Measurements from ENCODE around the gene EIF4E2.

DNA sequence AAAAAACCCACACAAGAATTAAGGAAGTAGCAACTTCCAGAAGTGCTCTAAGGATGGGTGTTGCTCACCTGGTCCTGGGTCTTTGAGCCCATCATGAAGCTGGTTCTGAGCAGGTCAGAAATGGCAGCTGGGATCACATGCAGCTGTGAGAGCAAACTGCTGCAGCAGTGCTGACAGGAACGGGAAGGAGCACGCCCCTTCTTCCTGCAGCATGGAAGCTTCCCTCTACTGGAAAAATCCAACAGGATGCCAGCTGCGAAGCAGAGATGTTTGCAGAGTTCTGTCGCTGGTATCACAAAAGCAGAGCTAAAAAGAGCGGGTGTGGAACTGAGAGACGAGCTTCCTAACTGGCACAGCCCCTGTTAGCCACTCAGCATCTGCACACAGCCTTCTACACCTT, 33.7 kb downstream of the EIF4E2 start:
- TF ChIP-seq EZH2 (IDR thresholded peaks at IDR 0.05), result no peak
- TF ChIP-seq POLR2AphosphoS5 (IDR thresholded peaks at IDR 0.05; ENCODE audit: borderline replicate concordance, low read depth, low read length), result no peak

All from SK-N-MC (cell line).